GM18499 (cell line): ENCODE data around the gene THOC2.
"Not testable (repeated sequence)": the region's sequence is repeated elsewhere in the genome, so short reads cannot be mapped to it uniquely, and the experiment has no call there.

Experiments
- ATAC-seq: cut with Tn5 transposase; IDR thresholded peaks from one replicate; pipeline ENCODE4 v1.9.1; 2021; ENCODE audit warnings: moderate number of reproducible peaks; ENCODE audit not compliant: insufficient read depth, unreplicated experiment

THOC2 gene

DNA sequence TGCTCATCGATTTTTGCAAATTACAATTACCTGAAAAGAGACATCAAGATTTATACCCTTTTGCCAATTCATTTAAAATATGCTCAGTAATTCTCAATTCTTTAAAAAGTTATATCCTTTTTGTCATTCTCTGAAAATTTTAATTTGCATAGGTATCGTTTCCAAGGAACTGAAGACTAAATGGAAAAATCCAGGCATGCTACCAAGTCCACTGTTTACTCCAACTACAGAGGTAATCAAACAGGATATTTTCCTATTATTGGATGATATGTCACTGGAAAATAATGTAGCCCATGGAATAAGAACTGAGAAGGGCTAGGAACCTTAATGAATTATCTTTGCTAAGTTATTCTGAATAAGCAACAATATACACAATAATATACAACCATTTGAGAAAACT lies 132.7 kb downstream of the THOC2 start:
- ATAC-seq, result no peak

DNA sequence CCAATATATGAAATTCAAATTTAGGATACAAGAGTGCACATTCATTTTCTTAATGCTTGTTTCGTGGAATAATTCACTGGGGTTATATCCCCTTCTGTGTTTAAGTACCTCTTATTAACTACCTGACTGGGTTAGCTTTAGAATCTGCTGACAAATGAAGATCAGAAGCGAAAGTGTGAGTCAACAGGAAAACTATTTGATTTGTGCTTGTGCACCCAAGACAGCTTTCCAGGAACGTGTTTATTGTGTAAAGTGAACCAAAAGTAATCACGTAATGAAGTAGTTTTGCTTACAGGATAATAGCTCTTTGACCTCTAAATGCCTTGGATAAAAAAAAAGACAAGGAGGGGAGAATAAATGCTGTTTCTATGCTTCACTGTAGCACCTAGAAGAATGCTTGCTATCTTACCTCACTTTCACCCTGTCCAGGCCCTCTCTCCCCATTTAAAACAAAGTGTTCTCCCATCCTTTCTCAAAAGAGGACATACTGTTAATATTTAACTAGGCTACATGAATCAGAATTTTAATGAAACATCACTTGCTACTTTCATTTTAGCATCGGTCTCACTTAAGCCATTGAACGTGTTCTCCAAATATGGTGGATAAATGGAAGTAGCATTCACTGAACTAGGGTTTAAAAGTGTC lies 141.9 kb downstream of the THOC2 start:
- ATAC-seq, result no peak

DNA sequence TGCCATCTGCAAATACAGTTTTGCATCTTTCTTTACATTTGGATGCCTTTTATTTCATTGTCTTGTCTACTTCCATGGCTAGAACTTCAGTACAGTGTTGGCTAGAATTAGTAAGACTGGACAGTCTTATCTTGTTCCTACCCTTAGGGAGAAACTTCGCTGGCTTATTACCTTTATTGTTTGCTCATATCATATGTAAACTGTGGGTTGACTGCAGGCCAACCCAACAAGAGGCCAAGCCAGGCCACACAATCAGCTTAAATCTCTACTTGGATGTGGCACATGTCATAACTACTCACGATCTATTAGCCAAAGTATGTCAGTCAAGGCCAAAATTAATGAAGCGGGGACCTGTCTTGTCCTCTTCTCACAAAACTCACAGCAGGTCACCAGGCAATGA lies 144.1 kb downstream of the THOC2 start:
- ATAC-seq, result no peak

DNA sequence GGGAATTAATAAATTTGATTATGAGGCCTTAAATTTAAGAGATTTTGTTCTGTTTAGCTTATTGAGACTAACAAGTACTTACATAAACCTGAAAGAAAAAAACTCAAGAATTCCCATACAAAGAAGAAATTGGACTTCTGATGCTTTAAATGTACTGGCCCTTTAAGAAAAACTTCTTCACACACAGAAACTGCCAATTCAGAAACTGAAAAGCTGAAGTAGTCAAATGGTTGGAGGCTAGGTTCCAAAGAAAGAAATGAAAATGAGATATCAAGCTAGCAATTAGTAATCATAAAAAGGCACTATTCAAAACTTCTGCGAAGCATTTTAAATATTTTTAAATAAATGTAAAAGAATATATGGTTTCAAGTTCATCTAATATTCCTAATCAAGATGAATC lies 151.3 kb downstream of the THOC2 start:
- no peak for ATAC-seq

DNA sequence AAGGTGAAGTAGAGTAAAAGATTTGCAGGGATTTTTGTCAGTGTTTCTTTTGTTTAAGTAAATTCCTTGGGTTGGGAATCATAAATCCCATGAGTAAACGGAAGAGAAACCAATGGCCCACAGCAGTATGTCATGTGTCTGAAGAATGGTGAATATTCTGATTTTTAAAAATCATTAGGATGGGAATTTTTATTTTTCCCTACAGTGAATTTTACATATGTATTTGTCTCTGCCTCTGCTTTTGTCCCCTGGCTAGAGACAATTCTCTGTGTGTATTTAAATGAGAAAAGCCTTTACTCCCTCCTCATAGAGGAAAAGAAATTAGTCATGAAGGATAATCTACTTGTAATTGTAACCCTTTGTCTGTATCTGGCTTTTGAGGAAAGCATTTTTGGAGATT lies 152.1 kb downstream of the THOC2 start:
- ATAC-seq, result no peak

DNA sequence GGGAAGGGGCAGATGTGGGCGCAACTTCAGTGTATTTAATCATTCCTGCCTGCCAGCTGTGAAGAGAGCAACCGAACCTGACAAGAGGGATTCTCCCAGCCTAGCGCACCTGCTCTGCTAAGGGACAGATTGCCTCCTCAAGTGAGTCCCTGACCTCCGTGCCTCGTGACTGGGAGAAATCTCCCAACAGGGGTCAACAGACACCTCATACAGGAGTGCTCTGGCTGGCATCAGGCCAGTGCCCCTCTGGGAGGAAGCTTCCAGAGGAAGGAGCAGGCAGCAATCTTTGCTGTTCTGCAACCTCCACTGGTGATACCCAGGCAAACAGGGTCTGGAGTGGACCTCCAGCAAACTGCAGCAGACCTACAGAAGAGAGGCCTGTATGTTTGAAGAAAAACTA lies 158.8 kb downstream of the THOC2 start:
- not testable (repeated sequence) for ATAC-seq

DNA sequence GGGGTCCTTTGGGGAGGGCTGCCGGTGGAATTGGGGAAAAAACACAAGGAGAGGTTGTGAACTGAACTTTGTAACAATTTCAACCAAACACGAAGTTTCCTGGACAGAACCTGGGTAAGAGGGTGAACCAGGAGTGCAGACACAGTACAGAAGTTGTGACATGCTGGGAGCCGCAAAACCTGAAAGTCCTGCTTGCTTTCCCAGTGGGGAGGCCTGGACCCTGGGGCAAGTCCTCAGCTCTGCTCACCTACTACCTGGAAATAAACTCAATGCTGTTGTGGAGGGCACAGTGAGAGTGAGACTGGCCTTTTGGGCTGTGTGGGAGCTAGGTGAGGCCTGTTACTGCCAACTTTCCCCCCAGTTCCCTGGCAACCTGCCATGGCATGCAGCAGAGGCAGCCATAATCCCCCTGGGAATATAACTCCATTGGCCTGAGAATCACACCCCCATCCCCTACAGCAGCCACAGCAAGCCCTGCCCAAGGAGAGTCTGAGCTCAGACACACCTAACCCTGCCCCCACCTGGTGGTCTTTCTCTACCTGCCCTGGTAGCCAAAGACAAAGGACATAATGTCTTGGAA lies 162.8 kb downstream of the THOC2 start:
- no peak for ATAC-seq

DNA sequence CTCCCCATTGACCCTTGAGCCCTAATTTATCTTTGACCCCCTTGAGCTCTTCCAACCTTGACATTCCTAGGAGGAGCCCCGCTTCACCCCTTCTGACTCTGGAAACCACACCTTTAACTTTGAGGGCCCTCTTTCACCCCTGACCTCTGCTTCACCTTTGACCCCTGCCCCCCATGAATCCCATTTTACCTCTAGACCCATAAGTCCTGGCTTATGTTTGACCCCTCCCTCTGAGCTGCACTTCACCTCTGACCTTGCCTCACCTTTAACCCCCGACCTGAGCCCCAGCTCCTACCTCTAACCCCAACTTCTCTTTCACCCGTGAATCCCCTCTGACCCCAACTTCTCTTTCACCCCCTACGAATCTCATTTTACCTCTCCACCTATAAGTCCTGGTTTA lies 169.7 kb downstream of the THOC2 start:
- no peak for ATAC-seq

DNA sequence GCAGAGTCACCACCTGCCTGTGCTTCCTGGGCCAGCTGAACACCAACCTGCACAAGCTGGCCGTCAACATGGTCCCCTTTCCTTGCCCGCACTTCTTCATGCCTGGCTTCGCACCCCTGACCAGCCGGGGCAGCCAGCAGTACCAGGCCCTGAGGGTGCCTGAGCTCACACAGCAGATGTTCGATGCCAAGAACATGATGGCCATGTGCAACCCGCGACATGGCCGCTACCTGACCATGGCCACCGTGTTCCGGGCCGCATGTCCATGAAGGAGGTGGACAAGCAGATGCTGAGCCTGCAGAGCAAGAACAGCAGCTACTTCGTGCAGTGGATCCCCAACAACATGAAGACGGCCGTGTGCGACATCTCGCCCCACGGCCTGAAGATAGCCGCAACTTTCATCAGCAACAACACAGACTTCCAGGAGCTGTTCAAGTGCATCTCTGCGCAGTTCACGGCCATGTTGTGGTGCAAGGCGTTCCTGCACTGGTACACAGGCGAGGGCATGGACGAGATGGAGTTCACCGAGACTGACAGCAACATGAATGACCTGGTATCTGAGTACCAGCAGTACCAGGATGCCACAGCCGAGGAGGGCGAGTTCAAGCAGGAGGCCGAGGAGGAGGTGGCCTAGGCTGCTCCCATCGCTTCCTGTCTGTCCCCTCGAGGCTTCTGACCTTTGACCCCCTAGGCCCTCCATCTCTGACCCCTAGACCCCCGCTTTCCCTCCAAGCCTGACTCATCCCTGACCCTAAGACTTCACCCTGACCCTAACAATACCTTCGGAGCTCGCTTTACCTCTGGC lies 170.3 kb downstream of the THOC2 start:
- no peak for ATAC-seq

DNA sequence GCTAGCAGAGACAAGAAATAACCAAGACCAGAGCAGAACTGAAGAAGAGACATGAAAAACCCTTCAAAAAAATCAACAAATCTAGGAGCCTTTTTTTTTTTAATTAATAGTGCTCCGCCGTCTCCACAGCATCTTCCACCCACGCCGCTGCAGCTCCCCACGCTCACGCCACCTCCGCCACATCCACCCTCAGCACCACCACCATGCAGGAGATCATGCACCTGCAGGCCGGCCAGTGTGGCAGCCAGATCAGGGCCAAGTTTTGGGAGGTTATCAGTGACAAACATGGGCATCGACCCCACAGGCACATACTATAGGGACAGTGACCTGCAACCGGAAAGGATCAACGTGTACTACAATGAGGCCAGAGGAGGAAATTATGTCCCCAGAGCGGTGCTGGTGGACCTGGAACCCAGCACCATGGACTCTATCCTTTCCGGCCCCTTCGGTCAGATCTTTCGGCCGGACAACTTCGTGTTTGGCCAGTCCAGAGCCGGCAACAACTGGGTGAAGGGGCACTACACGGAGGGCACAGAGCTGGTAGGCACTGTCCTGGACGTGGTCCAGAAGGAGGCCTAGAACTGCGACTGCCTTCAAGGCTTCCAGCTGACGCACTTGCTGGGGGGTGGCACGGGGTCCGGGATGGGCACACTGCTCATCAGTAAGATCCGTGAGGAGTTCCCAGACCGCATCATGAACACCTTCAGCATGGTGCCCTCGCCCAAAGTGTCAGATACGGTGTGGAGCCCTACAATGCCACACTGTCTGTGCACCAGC lies 171.2 kb downstream of the THOC2 start:
- ATAC-seq, result no peak

DNA sequence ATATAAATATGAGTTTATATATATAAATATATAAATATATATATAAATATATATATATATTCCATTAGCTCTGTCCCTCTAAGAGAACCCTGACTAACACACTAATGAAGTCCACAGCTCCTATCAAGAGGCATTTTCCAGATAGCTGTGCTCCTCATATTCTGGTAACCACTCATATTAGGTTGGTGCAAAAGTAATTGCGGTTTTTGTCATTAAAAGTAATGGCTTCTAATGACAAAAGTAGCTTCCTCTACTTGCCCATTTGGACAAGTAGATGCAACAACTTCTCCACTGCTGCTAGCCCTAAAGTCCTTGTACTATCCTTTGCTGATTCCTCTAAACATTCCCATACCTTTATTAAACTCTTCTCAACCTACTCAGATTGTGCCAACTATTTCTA lies 182.0 kb downstream of the THOC2 start:
- ATAC-seq, result no peak
